RWPE2 (cell line): ENCODE data around the gene VPS39.

Experiments used
- ATAC-seq: fragments of 200-7000 bp; cut with Tn5 transposase; 3 replicates; pipeline ENCODE4 v1.9.1; 2021; ENCODE audit warnings: low read depth
- DNase-seq: peaks from one replicate; pipeline ENCODE4 v3.0.0-alpha.2; 2020; ENCODE audit warnings: low spot score
- H3K27ac ChIP-seq: fragments of 450-650 bp; 2 replicates; pipeline ENCODE4 v1.5.1; 2017; ENCODE audit warnings: mild to moderate bottlenecking; ENCODE audit not compliant: poor library complexity, severe bottlenecking
- H3K27me3 ChIP-seq: fragments of 250-450 bp; sonication (Bioruptor Pico); 2 replicates; pipeline ENCODE4 v1.5.1; 2021; ENCODE audit warnings: mild to moderate bottlenecking, moderate library complexity; ENCODE audit not compliant: insufficient read depth, poor library complexity, severe bottlenecking
- H3K36me3 ChIP-seq: fragments of 250-450 bp; sonication (Bioruptor Pico); 2 replicates; pipeline ENCODE4 v1.5.1; 2020; ENCODE audit warnings: low read depth, mild to moderate bottlenecking, moderate library complexity
- H3K4me1 ChIP-seq: fragments of 250-450 bp; sonication (Bioruptor Pico); 2 replicates; pipeline ENCODE4 v1.5.1; 2021; ENCODE audit warnings: mild to moderate bottlenecking, moderate library complexity; ENCODE audit not compliant: insufficient read depth, poor library complexity, severe bottlenecking
- H3K4me3 ChIP-seq: fragments of 250-450 bp; sonication (Bioruptor Pico); 2 replicates; pipeline ENCODE4 v1.5.1; 2021; ENCODE audit warnings: mild to moderate bottlenecking, moderate library complexity; ENCODE audit not compliant: severe bottlenecking
- H3K9me3 ChIP-seq: fragments of 250-450 bp; sonication (Bioruptor Pico); 2 replicates; pipeline ENCODE4 v1.5.1; 2021; ENCODE audit warnings: mild to moderate bottlenecking, moderate library complexity; ENCODE audit not compliant: severe bottlenecking
- TF ChIP-seq, protein P1 (sequence below): fragments of 450-650 bp; IDR thresholded peaks from one replicate; pipeline ENCODE4 v1.5.1; 2017; ENCODE audit warnings: mild to moderate bottlenecking, moderate library complexity; ENCODE audit not compliant: poor library complexity, severe bottlenecking

Gene VPS39

DNA sequence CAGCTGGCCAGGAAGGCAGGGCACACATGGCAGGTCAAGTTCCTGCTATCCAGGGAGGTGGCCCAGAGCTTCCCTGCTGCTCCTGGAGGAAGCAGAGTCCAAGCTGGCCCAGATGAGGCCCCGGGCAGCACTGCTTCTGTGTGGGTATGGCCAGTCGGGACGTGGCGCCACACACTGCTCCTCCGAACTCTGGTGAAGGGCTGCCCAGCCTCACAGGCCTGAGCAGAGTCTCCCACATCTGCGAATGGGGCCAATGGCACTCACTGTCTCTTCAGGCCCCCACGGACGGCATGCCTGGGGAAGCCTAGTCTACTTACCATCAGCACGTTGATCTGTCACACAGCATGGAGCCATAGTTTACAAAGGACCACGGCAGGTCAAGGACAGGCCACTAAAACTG, 49.2 kb downstream of the VPS39 start:
- no peak overlapping the region for H3K27ac ChIP-seq
- TF ChIP-seq, protein P1, sequence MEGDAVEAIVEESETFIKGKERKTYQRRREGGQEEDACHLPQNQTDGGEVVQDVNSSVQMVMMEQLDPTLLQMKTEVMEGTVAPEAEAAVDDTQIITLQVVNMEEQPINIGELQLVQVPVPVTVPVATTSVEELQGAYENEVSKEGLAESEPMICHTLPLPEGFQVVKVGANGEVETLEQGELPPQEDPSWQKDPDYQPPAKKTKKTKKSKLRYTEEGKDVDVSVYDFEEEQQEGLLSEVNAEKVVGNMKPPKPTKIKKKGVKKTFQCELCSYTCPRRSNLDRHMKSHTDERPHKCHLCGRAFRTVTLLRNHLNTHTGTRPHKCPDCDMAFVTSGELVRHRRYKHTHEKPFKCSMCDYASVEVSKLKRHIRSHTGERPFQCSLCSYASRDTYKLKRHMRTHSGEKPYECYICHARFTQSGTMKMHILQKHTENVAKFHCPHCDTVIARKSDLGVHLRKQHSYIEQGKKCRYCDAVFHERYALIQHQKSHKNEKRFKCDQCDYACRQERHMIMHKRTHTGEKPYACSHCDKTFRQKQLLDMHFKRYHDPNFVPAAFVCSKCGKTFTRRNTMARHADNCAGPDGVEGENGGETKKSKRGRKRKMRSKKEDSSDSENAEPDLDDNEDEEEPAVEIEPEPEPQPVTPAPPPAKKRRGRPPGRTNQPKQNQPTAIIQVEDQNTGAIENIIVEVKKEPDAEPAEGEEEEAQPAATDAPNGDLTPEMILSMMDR = no peak
- ATAC-seq (no peak), DNase-seq (peak; percentile 47)
- no peaks in the 10 kb centered on the region for H3K9me3 ChIP-seq
- H3K4me3 ChIP-seq = no peak overlapping the region
- peaks cover 41% of the 10 kb centered on the region for H3K36me3 ChIP-seq
- H3K27me3 ChIP-seq = no peaks in the 10 kb centered on the region
- H3K4me1 ChIP-seq = peaks cover 7% of the 10 kb centered on the region

DNA sequence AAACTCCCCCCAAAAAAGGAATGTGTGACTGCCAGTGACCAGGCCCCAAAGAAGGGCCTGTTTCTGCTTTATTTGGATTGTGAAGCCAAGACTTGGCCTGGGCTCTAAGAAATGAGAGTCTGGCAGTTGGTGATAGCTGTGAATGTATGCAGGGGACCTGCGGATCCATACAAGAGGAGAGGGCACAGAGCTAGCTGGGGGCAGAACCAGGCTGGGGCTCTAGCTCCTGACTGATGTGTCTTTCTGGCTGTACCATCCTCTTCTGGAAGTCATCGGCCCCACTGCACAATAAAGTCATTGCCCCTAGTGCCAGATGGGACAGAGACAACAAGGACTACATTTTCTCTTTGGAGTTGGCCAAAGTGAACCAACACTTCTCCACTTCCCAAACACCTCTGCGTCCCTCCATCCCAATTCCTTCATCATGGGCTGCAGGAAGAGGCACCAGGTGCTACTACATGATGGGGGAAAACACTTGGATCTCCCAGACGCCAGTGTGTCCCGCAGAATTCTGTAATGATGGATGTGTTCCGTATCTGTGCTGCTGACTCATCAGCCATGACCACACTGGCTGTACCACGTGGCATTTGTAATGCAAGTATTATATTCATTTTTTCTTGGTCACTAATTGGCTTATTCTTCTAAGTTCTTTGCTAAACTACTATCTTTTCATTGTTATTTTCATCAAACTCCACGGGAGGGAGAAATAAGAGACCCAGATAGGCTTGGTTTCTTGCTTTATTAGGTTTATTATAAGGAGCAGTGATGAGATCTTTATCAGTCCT, 49.9 kb downstream of the VPS39 start:
- H3K4me3 ChIP-seq = no peak overlapping the region
- peaks cover 33% of the 10 kb centered on the region for H3K36me3 ChIP-seq
- no peak for DNase-seq
- no peaks in the 10 kb centered on the region for H3K9me3 ChIP-seq
- no peaks in the 10 kb centered on the region for H3K27me3 ChIP-seq
- H3K4me1 ChIP-seq = peaks cover 7% of the 10 kb centered on the region
- TF ChIP-seq, protein P1 = no peak
- peak; percentile 59 for ATAC-seq
- no peak overlapping the region for H3K27ac ChIP-seq

DNA sequence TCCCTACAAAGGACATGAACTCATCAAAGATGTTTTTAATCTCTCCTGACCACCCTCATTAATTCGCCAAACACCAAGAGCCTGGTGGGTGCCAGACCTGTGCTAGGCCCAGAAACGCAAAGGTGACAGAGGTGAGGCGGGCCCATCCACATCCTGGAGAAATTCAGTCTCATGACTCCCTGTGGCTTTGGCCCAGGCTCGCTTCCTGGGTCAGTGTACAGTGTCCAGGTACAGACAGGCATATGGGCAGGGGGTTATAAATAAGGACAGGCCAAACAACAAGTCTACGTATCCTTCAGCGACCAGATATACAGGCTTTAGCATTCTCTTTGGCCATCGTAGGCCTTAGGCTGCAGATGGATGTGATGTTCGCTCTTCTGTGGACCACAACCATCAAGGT, 50.7 kb downstream of the VPS39 start:
- H3K4me3 ChIP-seq = no peak overlapping the region
- ATAC-seq = no peak
- H3K9me3 ChIP-seq = no peaks in the 10 kb centered on the region
- peaks cover 25% of the 10 kb centered on the region for H3K36me3 ChIP-seq
- no peak for DNase-seq
- H3K27ac ChIP-seq = no peak overlapping the region
- H3K27me3 ChIP-seq = no peaks in the 10 kb centered on the region
- TF ChIP-seq, protein P1 = no peak
- peaks cover 7% of the 10 kb centered on the region for H3K4me1 ChIP-seq

DNA sequence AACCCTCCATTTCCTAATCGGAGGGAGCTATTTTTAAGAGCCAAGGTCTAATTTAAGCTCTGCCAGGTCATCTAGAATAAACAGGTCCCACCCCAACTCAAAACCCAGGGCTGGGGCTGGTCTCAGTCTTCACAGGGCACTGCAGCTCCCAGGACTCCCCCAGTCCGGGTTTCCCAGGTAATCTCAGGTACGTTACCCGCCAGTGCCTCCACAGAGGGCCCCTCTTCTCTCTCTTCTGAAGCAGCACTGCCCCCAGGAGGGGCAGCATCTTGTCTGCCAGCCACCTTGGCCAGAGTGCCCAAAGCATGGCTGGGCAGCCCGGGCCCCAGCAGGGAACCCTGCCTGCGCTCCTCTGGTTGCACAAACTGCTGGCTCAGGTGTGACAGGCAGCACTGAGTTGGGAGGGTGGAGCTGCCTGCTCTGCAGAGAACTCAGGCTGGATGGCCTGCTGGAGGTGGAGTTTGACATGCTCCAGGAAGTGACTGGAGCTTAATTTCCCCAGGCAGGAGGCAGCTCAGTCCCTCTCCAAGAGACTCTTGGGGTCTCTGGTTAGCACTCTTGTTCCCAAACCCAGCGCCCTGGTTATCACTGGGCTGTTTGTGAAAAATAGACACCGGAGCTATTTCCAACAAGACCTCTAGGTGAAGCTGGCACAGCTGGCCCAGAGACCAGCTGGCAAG, 51.7 kb downstream of the VPS39 start, which contains the start of gene PLA2G4F:
Gene PLA2G4F, minus strand, starts transcription at position 394 of the 680 bp plus-strand sequence. Its CDS starts 87 bp downstream, at position 307.
- Histone ChIP-seq H3K9me3 (no peaks in the 10 kb centered on the region), H3K4me3 (no peak within 1 kb of the TSS), H3K27me3 (no peaks in the 10 kb centered on the region), H3K27ac (no peak within 1 kb of the TSS), H3K36me3 (peaks cover 15% of the 10 kb centered on the region), H3K4me1 (peaks cover 7% of the 10 kb centered on the region)
- no peak for DNase-seq
- peak; percentile 33; the same call in 2 of the 3 replicates for ATAC-seq
- TF ChIP-seq, protein P1 = no peak
